Uterus (tissue), 4 donors: Measurements from ENCODE around the gene CACNA1C. TPM values are rescaled to one million over a fixed set of nuclear protein-coding genes. Genes with fewer than 3 reads are reported as not detected.
A peak's percentile ranks its signal among the peaks of the same experiment; 100 is the strongest.

Experiments used
- DNase-seq, 2 donors: peaks; one replicate each; pipeline ENCODE4 v3.0.0-alpha.2; 2019 to 2020
- H3K27ac ChIP-seq, 2 donors: fragments of 200-600 bp; sonication (generic); 1 replicate in 1 of 2; 2 replicates in 1 of 2; pipeline ENCODE4 v1.5.1; 2016 to 2018
- H3K27me3 ChIP-seq, 2 donors: fragments of 200-600 bp; sonication (generic); one replicate each; pipeline ENCODE4 v1.5.1; 2018 to 2019; ENCODE audit warnings: control low read depth in 1 of 2
- H3K36me3 ChIP-seq, 2 donors: fragments of 200-600 bp; sonication (generic); one replicate each; pipeline ENCODE4 v1.5.1; 2019; ENCODE audit warnings: control low read depth in 1 of 2
- H3K4me1 ChIP-seq, 2 donors: fragments of 200-600 bp; sonication (generic); one replicate each; pipeline ENCODE4 v1.5.1; 2018 to 2019; ENCODE audit warnings: control low read depth in 1 of 2
- H3K4me3 ChIP-seq, 2 donors: fragments of 200-600 bp; sonication (generic); 1 replicate in 1 of 2; 2 replicates in 1 of 2; pipeline ENCODE4 v1.5.1; 2018 to 2019; ENCODE audit warnings: mild to moderate bottlenecking in 1 of 2
- H3K9me3 ChIP-seq, 2 donors: fragments of 200-600 bp; sonication (generic); one replicate each; pipeline ENCODE4 v1.5.1; 2019; ENCODE audit warnings: control low read depth in 1 of 2
- POLR2A ChIP-seq, 2 donors: fragments of 450-650 bp; IDR thresholded peaks; one replicate each; pipeline ENCODE4 v1.6.1; 2016; ENCODE audit warnings: antibody characterized with exemption in 2 of 2, mild to moderate bottlenecking in 1 of 2, moderate library complexity in 1 of 2
- intact Hi-C: fragments of 100-400 bp; cut with DNase I; formaldehyde crosslinking; loops from one replicate; pipeline ENCODE4 v1.15.1; 2023; ENCODE audit warnings: low total_unique reads
- total RNA-seq, 4 donors: library from RNA; depleted of rRNA in 3 of 4; stranded (reverse); fragments of >200 nt in 3 of 4; gene quantifications; one replicate each; pipeline versions ENCODE4 v1.1.0 to v1.2.4, GENCODE V29; 2014 to 2023
- TF ChIP-seq, protein P1 (sequence below), 4 experiments: fragments of 200-600 bp in 2 of 4; fragments of 450-650 bp in 2 of 4; sonication (generic) in 2 of 4; IDR thresholded peaks; one replicate each; pipeline ENCODE4 v1.5.1; 2016 to 2019; ENCODE audit warnings: antibody characterized with exemption in 4 of 4, mild to moderate bottlenecking in 2 of 4, moderate library complexity in 1 of 4
- donor health status: DM: yes; HTN: yes; CAD: no.

The CACNA1C gene
- total RNA-seq, 4 donors from 2014 or later = 15.9 to 121 (median 32.1) TPM

DNA sequence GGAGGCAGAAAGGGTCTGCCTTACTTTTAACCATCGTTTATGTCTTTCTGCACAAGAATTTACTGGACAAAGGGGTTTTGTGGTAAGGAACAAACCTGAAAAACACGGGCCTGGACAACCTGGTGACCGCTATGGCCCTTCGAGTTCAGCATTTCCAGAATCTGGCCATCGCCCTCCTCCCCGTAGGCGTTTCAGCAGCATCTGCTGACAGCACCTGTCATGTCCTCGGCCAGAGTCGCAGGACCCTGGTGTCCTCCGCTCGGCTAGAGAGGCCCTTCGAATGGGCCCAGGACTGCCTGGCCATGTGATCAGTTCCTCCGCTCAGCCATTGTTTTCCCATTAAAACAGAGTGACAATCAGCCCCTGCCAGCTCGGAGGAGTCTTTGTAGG is 599.2 kb downstream of the CACNA1C start:
- intact Hi-C loops = no loop called here
- DNase-seq = peak in 1 of 2 donors; percentile 6
- H3K27ac ChIP-seq = no peak overlapping the region
- H3K4me3 ChIP-seq = no peak overlapping the region
- TF ChIP-seq, protein P1, sequence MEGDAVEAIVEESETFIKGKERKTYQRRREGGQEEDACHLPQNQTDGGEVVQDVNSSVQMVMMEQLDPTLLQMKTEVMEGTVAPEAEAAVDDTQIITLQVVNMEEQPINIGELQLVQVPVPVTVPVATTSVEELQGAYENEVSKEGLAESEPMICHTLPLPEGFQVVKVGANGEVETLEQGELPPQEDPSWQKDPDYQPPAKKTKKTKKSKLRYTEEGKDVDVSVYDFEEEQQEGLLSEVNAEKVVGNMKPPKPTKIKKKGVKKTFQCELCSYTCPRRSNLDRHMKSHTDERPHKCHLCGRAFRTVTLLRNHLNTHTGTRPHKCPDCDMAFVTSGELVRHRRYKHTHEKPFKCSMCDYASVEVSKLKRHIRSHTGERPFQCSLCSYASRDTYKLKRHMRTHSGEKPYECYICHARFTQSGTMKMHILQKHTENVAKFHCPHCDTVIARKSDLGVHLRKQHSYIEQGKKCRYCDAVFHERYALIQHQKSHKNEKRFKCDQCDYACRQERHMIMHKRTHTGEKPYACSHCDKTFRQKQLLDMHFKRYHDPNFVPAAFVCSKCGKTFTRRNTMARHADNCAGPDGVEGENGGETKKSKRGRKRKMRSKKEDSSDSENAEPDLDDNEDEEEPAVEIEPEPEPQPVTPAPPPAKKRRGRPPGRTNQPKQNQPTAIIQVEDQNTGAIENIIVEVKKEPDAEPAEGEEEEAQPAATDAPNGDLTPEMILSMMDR (IDR thresholded peaks at IDR 0.05) = no peak
- no peaks in the 10 kb centered on the region for H3K27me3 ChIP-seq
- H3K9me3 ChIP-seq = no peaks in the 10 kb centered on the region
- H3K36me3 ChIP-seq = no peaks in the 10 kb centered on the region
- H3K4me1 ChIP-seq = no peaks in the 10 kb centered on the region

DNA sequence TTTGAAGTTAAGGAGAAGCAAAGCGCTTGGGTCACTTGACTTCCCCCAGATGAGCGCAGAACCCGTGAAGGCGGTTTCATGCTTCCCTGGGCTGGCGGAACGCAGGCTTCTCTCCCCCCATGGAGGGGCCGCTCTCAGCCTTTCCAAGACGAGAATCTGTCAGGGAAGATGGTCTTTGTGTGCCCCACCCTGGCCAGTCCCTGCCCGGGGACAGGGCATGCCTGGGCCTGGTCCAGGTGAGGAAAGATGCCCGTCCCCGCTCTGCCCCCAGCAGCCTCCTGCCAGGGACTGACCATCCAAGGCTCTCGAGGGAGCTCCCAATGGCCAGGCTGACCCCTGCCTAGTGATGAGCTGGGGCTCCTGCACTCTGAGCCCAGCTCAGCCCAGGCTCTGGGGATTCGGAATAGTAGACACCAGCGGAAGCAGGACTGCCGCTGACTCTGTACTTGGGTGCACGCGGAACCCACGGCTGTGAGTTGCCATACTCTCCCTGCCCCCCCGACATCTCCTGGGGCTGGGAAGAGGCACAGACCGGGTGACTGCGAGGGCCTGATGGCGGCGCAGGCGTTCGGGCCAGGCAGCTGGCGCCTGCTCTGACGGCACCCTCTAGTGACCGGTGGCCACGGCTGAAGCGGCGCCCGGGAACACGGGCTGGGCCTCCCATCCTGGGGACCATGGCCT is 599.8 kb downstream of the CACNA1C start:
- no peaks in the 10 kb centered on the region for H3K36me3 ChIP-seq
- DNase-seq = peak in 1 of 2 donors; percentile 10
- no peak overlapping the region for H3K27ac ChIP-seq
- no peaks in the 10 kb centered on the region for H3K9me3 ChIP-seq
- H3K4me1 ChIP-seq = no peaks in the 10 kb centered on the region
- TF ChIP-seq POLR2A (IDR thresholded peaks at IDR 0.05) = no peak
- TF ChIP-seq, protein P1 (IDR thresholded peaks at IDR 0.05) = no peak
- H3K4me3 ChIP-seq = no peak overlapping the region
- intact Hi-C loops = no loop called here
- no peaks in the 10 kb centered on the region for H3K27me3 ChIP-seq

DNA sequence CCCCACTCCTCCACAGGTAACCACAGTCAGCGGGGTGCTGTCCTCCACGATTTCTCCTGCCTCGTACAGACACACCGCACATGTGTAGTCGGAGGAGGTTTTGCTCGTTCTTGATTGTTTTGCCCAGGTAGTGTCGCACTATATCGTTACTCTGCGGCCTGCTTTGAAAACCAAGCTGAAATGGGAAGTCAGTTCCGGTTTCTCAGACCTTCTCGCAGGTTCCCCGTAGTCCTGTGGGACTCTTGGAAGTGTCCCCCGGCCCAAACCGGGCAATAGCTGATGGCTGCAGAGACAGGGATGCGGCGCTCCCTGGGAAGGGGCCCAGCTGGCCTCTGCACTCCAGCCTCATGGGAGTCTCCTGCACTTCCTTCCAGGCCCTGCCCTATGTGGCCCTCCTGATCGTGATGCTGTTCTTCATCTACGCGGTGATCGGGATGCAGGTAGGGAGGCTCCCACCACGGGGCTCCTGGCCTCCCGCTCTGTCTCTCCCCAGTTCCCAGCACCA is 600.7 kb downstream of the CACNA1C start:
- TF ChIP-seq POLR2A (IDR thresholded peaks at IDR 0.05) = no peak
- TF ChIP-seq, protein P1 (IDR thresholded peaks at IDR 0.05) = no peak
- no peaks in the 10 kb centered on the region for H3K4me1 ChIP-seq
- H3K27ac ChIP-seq = no peak overlapping the region
- no peak overlapping the region for H3K4me3 ChIP-seq
- H3K36me3 ChIP-seq = no peaks in the 10 kb centered on the region
- intact Hi-C loops = no loop called here
- H3K9me3 ChIP-seq = no peaks in the 10 kb centered on the region
- H3K27me3 ChIP-seq = no peaks in the 10 kb centered on the region
- peak in 1 of 2 donors; percentile 9 for DNase-seq

DNA sequence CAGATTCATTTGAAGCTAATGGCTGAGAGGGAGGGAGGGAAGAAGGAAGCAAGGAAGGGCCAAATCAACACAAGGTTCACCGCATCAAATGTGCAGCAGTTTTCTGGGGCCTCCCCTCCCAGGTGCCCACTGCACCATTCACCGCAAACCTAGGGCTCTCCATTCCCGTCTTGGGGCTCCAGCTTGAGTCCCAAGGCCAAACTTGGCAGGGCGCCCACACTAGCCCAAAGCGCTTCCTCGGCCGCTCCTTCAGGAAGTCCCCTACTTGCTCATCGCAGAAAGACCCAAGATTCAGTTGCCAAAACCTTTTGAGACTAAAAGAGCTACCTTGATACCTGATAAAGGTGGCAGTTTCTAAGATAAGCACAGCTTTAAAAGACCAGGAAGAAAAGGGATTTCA is 601.5 kb downstream of the CACNA1C start:
- Histone ChIP-seq H3K27me3 (no peaks in the 10 kb centered on the region), H3K4me3 (no peak overlapping the region), H3K9me3 (no peaks in the 10 kb centered on the region), H3K4me1 (no peaks in the 10 kb centered on the region), H3K36me3 (no peaks in the 10 kb centered on the region), H3K27ac (no peak overlapping the region)
- intact Hi-C loops = no loop called here
- peak in 1 of 2 donors; percentile 17 for DNase-seq
- no peak for TF ChIP-seq POLR2A (IDR thresholded peaks at IDR 0.05)
- TF ChIP-seq, protein P1 (IDR thresholded peaks at IDR 0.05) = no peak

DNA sequence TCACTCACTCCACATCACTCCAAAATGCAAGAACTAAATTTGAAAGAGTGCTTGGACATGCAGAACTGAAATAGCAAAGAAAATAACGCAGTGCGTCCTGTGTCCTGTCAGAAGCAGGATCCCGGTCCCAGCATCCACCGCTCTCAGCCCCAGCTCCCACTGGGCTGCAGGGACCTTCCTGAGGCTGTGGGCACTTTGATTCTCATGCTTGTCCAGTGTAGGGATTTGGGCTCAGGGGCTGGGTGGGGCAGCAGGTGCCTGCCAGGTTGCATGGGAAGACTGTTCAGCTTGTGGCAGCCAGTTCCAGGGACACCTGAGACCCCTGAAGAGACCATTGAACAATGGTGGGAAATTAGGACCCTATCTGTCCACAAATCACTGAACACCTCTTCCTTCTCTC is 602.0 kb downstream of the CACNA1C start:
- Histone ChIP-seq H3K27me3 (no peaks in the 10 kb centered on the region), H3K4me1 (no peaks in the 10 kb centered on the region), H3K9me3 (no peaks in the 10 kb centered on the region), H3K4me3 (no peak overlapping the region), H3K27ac (no peak overlapping the region), H3K36me3 (no peaks in the 10 kb centered on the region)
- peak in 1 of 2 donors; percentile 2 for DNase-seq
- TF ChIP-seq, protein P1 (IDR thresholded peaks at IDR 0.05) = no peak
- TF ChIP-seq POLR2A (IDR thresholded peaks at IDR 0.05) = no peak
- intact Hi-C loops = no loop called here
